ENCODE data around the gene PGC. TPM values are rescaled to one million over a fixed set of nuclear protein-coding genes. Genes with fewer than 3 reads are reported as not detected.

Gene PGC
- total RNA-seq, 1 experiment from 2014 or later: 0.63 TPM

DNA sequence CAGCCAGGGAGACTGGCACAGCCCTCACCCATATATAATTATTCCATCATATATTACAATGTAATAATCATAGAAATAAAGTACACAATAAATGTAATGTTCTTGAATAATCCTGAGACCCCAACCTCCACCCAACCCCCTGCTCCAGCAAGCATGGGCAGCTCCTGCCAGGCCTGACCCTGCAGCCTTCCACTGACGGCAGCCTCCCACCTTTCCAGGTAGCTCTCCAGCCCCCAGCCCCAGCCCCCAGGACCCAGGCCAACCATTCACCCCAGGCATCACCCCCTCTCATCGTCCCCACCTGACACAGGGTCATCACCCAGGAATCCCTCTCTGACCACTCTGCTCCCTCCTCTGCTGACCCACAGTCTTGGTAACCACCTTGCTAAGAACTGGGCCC is 26.4 kb downstream of the PGC start:
- H3K9me3 Mint-ChIP-seq: no peaks in the 10 kb centered on the region
- TF ChIP-seq, protein P1, sequence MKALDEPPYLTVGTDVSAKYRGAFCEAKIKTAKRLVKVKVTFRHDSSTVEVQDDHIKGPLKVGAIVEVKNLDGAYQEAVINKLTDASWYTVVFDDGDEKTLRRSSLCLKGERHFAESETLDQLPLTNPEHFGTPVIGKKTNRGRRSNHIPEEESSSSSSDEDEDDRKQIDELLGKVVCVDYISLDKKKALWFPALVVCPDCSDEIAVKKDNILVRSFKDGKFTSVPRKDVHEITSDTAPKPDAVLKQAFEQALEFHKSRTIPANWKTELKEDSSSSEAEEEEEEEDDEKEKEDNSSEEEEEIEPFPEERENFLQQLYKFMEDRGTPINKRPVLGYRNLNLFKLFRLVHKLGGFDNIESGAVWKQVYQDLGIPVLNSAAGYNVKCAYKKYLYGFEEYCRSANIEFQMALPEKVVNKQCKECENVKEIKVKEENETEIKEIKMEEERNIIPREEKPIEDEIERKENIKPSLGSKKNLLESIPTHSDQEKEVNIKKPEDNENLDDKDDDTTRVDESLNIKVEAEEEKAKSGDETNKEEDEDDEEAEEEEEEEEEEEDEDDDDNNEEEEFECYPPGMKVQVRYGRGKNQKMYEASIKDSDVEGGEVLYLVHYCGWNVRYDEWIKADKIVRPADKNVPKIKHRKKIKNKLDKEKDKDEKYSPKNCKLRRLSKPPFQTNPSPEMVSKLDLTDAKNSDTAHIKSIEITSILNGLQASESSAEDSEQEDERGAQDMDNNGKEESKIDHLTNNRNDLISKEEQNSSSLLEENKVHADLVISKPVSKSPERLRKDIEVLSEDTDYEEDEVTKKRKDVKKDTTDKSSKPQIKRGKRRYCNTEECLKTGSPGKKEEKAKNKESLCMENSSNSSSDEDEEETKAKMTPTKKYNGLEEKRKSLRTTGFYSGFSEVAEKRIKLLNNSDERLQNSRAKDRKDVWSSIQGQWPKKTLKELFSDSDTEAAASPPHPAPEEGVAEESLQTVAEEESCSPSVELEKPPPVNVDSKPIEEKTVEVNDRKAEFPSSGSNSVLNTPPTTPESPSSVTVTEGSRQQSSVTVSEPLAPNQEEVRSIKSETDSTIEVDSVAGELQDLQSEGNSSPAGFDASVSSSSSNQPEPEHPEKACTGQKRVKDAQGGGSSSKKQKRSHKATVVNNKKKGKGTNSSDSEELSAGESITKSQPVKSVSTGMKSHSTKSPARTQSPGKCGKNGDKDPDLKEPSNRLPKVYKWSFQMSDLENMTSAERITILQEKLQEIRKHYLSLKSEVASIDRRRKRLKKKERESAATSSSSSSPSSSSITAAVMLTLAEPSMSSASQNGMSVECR (CRISPR knock-in tag; IDR thresholded peaks at IDR 0.05; ENCODE audit: borderline replicate concordance): no peak
- TF ChIP-seq GRHL2 (CRISPR knock-in tag; IDR thresholded peaks at IDR 0.05; ENCODE audit: insufficient replicate concordance, severe bottlenecking): no peak
- no peak for TF ChIP-seq NR2C2 (CRISPR knock-in tag; IDR thresholded peaks at IDR 0.05)
- no peak for TF ChIP-seq TEAD4 (CRISPR knock-in tag; IDR thresholded peaks at IDR 0.05)
- no peak for TF ChIP-seq NR3C1 (CRISPR knock-in tag; conservative IDR thresholded peaks at IDR 0.05; ENCODE audit: low read depth)
- no peak for TF ChIP-seq ZNF317 (CRISPR knock-in tag; IDR thresholded peaks at IDR 0.05; ENCODE audit: borderline replicate concordance, low read depth)
- TF ChIP-seq NFE2L1 (CRISPR knock-in tag; IDR thresholded peaks at IDR 0.05): no peak
- TF ChIP-seq GABPB1 (CRISPR knock-in tag; IDR thresholded peaks at IDR 0.05): no peak
- POLR2A ChIA-PET: no interaction called here
- ATAC-seq (no peak), DNase-seq (ENCODE audit: low spot score) (no peak)
- peaks cover 16% of the 10 kb centered on the region for H3K4me1 Mint-ChIP-seq
- H3K27ac Mint-ChIP-seq: no peak overlapping the region
- H3K4me3 Mint-ChIP-seq: no peak overlapping the region
- H3K27me3 Mint-ChIP-seq (ENCODE audit: low read depth): no peaks in the 10 kb centered on the region
- H3K36me3 Mint-ChIP-seq: no peaks in the 10 kb centered on the region
- CTCF ChIA-PET: interaction anchor here (1.3 to 6.6 kb wide), 3 partner anchors 8 to 66 kb away, joined by 5 to 39 read pairs (median 8); partner anchors contain the start of gene TOMM6

GRCh38 chr6:41720262-41720620 is 27.0 kb downstream of the PGC start:
- TF ChIP-seq SMAD3 (CRISPR knock-in tag; IDR thresholded peaks at IDR 0.05; ENCODE audit: borderline replicate concordance): no peak
- TF ChIP-seq, protein P2, sequence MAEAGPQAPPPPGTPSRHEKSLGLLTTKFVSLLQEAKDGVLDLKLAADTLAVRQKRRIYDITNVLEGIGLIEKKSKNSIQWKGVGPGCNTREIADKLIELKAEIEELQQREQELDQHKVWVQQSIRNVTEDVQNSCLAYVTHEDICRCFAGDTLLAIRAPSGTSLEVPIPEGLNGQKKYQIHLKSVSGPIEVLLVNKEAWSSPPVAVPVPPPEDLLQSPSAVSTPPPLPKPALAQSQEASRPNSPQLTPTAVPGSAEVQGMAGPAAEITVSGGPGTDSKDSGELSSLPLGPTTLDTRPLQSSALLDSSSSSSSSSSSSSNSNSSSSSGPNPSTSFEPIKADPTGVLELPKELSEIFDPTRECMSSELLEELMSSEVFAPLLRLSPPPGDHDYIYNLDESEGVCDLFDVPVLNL (CRISPR knock-in tag; IDR thresholded peaks at IDR 0.05; ENCODE audit: borderline replicate concordance, low read depth): no peak
- TF ChIP-seq TP53 (CRISPR knock-in tag; IDR thresholded peaks at IDR 0.05): no peak
- no peak for TF ChIP-seq FOXK1 (CRISPR knock-in tag; IDR thresholded peaks at IDR 0.05)
- no peak for TF ChIP-seq KAT7 (CRISPR knock-in tag; IDR thresholded peaks at IDR 0.05; ENCODE audit: borderline replicate concordance)
- no peak for TF ChIP-seq ATF2 (CRISPR knock-in tag; IDR thresholded peaks at IDR 0.05; ENCODE audit: borderline replicate concordance, low read depth)
- no peak for ATAC-seq
- Mint-ChIP-seq H3K36me3 (no peaks in the 10 kb centered on the region), H3K4me1 (peaks cover 16% of the 10 kb centered on the region), H3K9me3 (no peaks in the 10 kb centered on the region), H3K27me3 (ENCODE audit: low read depth) (no peaks in the 10 kb centered on the region), H3K4me3 (no peak overlapping the region), H3K27ac (no peak overlapping the region)
- DNase-seq (ENCODE audit: low spot score): no peak
- ChIA-PET POLR2A (no interaction called here), CTCF (interaction anchor here (0.7 to 6.6 kb wide), 5 partner anchors 9 to 67 kb away, joined by 3 to 39 read pairs (median 8); partner anchors contain the start of genes TFEB and TOMM6)

GRCh38 chr6:41719436-41720261 is 27.5 kb downstream of the PGC start:
- ATAC-seq (no peak), DNase-seq (ENCODE audit: low spot score) (no peak)
- Mint-ChIP-seq H3K4me1 (peaks cover 16% of the 10 kb centered on the region), H3K4me3 (no peak overlapping the region), H3K27me3 (ENCODE audit: low read depth) (no peaks in the 10 kb centered on the region), H3K36me3 (no peaks in the 10 kb centered on the region), H3K27ac (no peak overlapping the region), H3K9me3 (no peaks in the 10 kb centered on the region)
- ChIA-PET CTCF (interaction anchor here (0.7 to 6.6 kb wide), 5 partner anchors 9 to 67 kb away, joined by 3 to 39 read pairs (median 8); partner anchors contain the start of genes TFEB and TOMM6), POLR2A (no interaction called here)
- TF ChIP-seq GTF2I (CRISPR knock-in tag; conservative IDR thresholded peaks at IDR 0.05) (no peak), CREM (CRISPR knock-in tag; IDR thresholded peaks at IDR 0.05) (no peak), ERG (CRISPR knock-in tag; IDR thresholded peaks at IDR 0.05) (no peak), PRRX2 (CRISPR knock-in tag; IDR thresholded peaks at IDR 0.05) (no peak), SOX15 (CRISPR knock-in tag; IDR thresholded peaks at IDR 0.05) (no peak)
- TF ChIP-seq, protein P3, sequence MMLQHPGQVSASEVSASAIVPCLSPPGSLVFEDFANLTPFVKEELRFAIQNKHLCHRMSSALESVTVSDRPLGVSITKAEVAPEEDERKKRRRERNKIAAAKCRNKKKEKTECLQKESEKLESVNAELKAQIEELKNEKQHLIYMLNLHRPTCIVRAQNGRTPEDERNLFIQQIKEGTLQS (CRISPR knock-in tag; conservative IDR thresholded peaks at IDR 0.05): no peak
